T-helper 1 cell treated with Interleukin-12 subunit alpha and Interleukin-12 subunit beta and Interleukin-4 antibody, amounts not matched to agents 30 μg/mL and 1 μg/mL, for 36 hours (primary cell): ENCODE data around the gene ARPC5L.

Experiments used
- H3K27ac Mint-ChIP-seq: one replicate; pipeline ENCODE4 v1.8.0; 2021; ENCODE audit warnings: mild to moderate bottlenecking, mixed read lengths
- H3K27me3 Mint-ChIP-seq: one replicate; pipeline ENCODE4 v1.8.0; 2021; ENCODE audit warnings: low read depth, mixed read lengths
- H3K36me3 Mint-ChIP-seq: one replicate; pipeline ENCODE4 v1.8.0; 2021; ENCODE audit warnings: low read depth, mixed read lengths
- H3K4me1 Mint-ChIP-seq: one replicate; pipeline ENCODE4 v1.8.0; 2021; ENCODE audit warnings: low read depth, mixed read lengths
- H3K4me3 Mint-ChIP-seq: one replicate; pipeline ENCODE4 v1.8.0; 2021; ENCODE audit warnings: mild to moderate bottlenecking, moderate library complexity, mixed read lengths
- H3K9me3 Mint-ChIP-seq: one replicate; pipeline ENCODE4 v1.8.0; 2021; ENCODE audit warnings: mixed read lengths

Gene ARPC5L

GRCh38 chr9:124852829-124853531 lies 8.9 kb upstream of the ARPC5L start, which contains the start of gene WDR38:
TSS of gene WDR38 (plus strand) at chr9:124853460. CDS start at chr9:124853532, 72 bp downstream.
- Mint-ChIP-seq H3K4me3 (peak within 1 kb of the TSS; percentile 54), H3K36me3 (peaks cover 3% of the 10 kb centered on the region), H3K27me3 (peaks cover 3% of the 10 kb centered on the region), H3K9me3 (no peaks in the 10 kb centered on the region), H3K27ac (no peak within 1 kb of the TSS), H3K4me1 (peaks cover 7% of the 10 kb centered on the region)

DNA sequence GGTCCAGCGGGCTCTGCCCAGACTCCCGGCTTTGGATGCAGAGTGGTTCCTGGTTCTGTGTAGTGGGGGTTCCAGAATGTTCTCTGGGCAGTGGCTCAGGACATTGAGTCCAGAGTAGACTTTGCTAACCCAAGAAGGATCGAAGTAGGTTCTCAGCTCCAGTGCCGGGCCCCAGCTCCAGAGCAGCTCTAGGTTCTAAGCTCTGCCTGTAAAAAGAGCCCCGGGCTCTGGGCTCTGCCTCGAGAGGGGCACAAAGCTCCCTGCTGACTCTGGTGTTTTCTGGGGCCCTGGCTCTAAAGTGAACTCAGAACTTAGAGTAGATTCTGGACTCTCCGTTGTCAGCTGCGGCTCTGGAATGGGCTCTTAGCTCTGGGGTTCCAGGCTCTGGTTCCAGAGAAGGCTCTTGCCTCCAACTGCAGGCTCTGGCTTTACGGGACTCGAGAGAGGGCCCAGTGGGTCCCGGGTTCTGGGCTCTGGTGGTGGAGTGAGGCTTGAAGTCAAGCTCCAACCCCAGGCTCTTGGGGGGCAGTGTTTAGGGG lies 8.3 kb upstream of the ARPC5L start:
- no peak overlapping the region for H3K27ac Mint-ChIP-seq
- H3K36me3 Mint-ChIP-seq: peaks cover 7% of the 10 kb centered on the region
- peaks cover 7% of the 10 kb centered on the region for H3K4me1 Mint-ChIP-seq

DNA sequence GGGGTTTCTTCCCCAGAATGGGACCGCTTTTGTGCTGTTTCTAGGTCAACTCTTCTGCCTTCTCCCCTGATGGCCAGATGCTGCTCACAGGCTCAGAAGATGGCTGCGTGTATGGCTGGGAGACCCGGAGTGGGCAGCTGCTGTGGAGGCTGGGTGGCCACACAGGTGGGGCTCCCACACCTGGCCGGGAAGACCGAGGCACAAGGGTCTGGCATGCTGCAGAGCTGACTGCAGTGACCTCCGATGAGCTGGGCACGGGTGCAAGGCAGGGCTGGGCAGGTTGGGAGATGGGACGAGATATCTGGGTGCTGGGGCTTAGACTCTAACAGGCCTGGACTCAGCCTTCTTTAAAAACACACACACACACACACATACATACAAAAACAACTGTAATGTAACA lies 7.8 kb upstream of the ARPC5L start:
- Mint-ChIP-seq H3K27ac (no peak overlapping the region), H3K4me1 (peaks cover 7% of the 10 kb centered on the region), H3K9me3 (no peaks in the 10 kb centered on the region), H3K27me3 (peaks cover 3% of the 10 kb centered on the region), H3K4me3 (no peak overlapping the region), H3K36me3 (peaks cover 7% of the 10 kb centered on the region)

More for the DNA sequence above, 8.3 kb upstream of the ARPC5L start:
- peaks cover 3% of the 10 kb centered on the region for H3K27me3 Mint-ChIP-seq
- H3K4me3 Mint-ChIP-seq: peak overlapping the region; percentile 54
- H3K9me3 Mint-ChIP-seq: no peaks in the 10 kb centered on the region

DNA sequence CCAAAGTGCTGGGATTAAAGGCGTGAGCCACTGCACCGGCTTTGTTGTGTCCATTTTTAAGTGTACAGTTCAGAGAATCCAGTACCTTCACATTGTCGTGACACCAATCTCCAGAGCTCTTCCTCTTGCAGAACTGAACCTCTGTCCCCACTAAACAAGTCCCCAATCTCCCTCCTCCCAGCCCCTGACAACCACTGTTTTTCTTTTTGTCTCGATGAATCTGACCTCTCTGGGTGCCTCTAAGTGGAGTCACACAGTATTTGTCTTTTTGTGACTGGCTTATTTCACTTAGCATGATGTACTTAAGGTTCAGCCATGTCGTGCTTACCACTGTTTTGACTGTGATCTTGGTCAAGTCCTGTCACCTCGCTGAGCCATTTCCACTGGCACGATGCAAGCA lies 7.1 kb upstream of the ARPC5L start:
- Mint-ChIP-seq H3K27ac (peak overlapping the region; percentile 69), H3K27me3 (peaks cover 3% of the 10 kb centered on the region), H3K36me3 (peaks cover 12% of the 10 kb centered on the region), H3K9me3 (no peaks in the 10 kb centered on the region), H3K4me1 (peaks cover 13% of the 10 kb centered on the region), H3K4me3 (peak overlapping the region; percentile 26)

DNA sequence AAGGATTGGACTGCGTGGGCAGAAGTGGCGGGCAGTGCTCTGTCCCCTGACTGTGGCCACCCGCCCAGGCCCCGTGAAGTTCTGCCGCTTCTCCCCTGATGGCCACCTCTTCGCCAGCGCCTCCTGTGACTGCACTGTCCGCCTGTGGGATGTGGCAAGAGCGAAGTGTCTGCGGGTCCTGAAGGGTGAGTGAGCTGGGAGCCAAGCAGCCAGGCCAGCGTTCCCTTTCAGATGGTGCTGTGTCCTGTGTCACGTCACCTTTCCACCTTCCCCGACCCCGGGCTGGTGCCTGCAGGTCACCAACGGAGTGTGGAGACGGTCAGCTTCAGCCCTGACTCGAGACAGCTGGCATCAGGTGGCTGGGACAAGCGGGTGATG lies 6.4 kb upstream of the ARPC5L start:
- H3K27me3 Mint-ChIP-seq: no peaks in the 10 kb centered on the region
- peaks cover 20% of the 10 kb centered on the region for H3K36me3 Mint-ChIP-seq
- no peak overlapping the region for H3K4me3 Mint-ChIP-seq
- H3K9me3 Mint-ChIP-seq: no peaks in the 10 kb centered on the region
- H3K27ac Mint-ChIP-seq: no peak overlapping the region
- peaks cover 20% of the 10 kb centered on the region for H3K4me1 Mint-ChIP-seq

GRCh38 chr9:124855944-124856765 lies 5.8 kb upstream of the ARPC5L start:
- H3K36me3 Mint-ChIP-seq: peaks cover 22% of the 10 kb centered on the region
- H3K4me3 Mint-ChIP-seq: no peak overlapping the region
- no peaks in the 10 kb centered on the region for H3K27me3 Mint-ChIP-seq
- no peak overlapping the region for H3K27ac Mint-ChIP-seq
- no peaks in the 10 kb centered on the region for H3K9me3 Mint-ChIP-seq
- H3K4me1 Mint-ChIP-seq: peaks cover 20% of the 10 kb centered on the region

- Mint-ChIP-seq H3K27ac (no peak overlapping the region), H3K4me1 (peaks cover 20% of the 10 kb centered on the region), H3K9me3 (no peaks in the 10 kb centered on the region), H3K4me3 (no peak overlapping the region), H3K27me3 (no peaks in the 10 kb centered on the region), H3K36me3 (peaks cover 25% of the 10 kb centered on the region)
Measured at GRCh38 chr9:124857533-124858162, 4.3 kb upstream of the ARPC5L start.

GRCh38 chr9:124858330-124859046 lies 3.4 kb upstream of the ARPC5L start:
- H3K4me1 Mint-ChIP-seq: peaks cover 20% of the 10 kb centered on the region
- H3K9me3 Mint-ChIP-seq: no peaks in the 10 kb centered on the region
- no peaks in the 10 kb centered on the region for H3K27me3 Mint-ChIP-seq
- H3K36me3 Mint-ChIP-seq: peaks cover 25% of the 10 kb centered on the region
- no peak overlapping the region for H3K27ac Mint-ChIP-seq
- H3K4me3 Mint-ChIP-seq: no peak overlapping the region

- Mint-ChIP-seq H3K9me3 (no peaks in the 10 kb centered on the region), H3K4me3 (peak overlapping the region; percentile 85), H3K27ac (peak overlapping the region; percentile 82), H3K27me3 (no peaks in the 10 kb centered on the region), H3K4me1 (peaks cover 22% of the 10 kb centered on the region), H3K36me3 (peaks cover 25% of the 10 kb centered on the region)
Measured at GRCh38 chr9:124859803-124860581, 1.9 kb upstream of the ARPC5L start.

- peaks cover 25% of the 10 kb centered on the region for H3K36me3 Mint-ChIP-seq
- H3K27ac Mint-ChIP-seq: peak overlapping the region; percentile 86
- peak overlapping the region; percentile 85 for H3K4me3 Mint-ChIP-seq
- no peaks in the 10 kb centered on the region for H3K9me3 Mint-ChIP-seq
- H3K27me3 Mint-ChIP-seq: no peaks in the 10 kb centered on the region
- peaks cover 22% of the 10 kb centered on the region for H3K4me1 Mint-ChIP-seq
Measured at GRCh38 chr9:124860582-124861341, 1.2 kb upstream of the ARPC5L start.

DNA sequence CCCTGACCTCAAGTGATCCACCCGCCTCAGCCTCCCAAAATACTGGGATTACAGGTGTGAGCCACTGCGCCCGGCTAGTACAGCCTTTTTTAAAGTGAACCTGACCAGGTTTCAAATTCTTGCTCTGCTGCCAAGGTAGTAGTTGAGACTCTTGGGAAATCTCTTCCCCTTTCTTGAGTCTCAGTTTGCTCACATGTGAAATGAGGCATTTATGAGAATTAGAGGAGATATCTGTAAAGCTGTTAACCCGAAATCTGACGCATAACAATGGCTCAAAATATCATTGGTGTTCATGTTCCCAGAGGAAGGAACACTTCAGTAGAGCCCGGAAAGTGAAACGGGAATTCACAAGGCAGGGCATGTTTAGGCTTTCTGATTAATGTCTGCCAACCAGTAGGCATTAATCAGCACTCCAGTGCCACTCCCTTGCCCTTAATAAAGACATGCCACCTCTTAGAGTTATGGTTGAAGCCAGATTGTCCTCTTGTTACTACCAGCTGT lies 1.5 kb downstream of the ARPC5L start:
- peaks cover 27% of the 10 kb centered on the region for H3K4me1 Mint-ChIP-seq
- no peaks in the 10 kb centered on the region for H3K27me3 Mint-ChIP-seq
- H3K9me3 Mint-ChIP-seq: no peaks in the 10 kb centered on the region
- H3K27ac Mint-ChIP-seq: peak overlapping the region; percentile 57
- peak overlapping the region; percentile 16 for H3K4me3 Mint-ChIP-seq
- peaks cover 21% of the 10 kb centered on the region for H3K36me3 Mint-ChIP-seq

DNA sequence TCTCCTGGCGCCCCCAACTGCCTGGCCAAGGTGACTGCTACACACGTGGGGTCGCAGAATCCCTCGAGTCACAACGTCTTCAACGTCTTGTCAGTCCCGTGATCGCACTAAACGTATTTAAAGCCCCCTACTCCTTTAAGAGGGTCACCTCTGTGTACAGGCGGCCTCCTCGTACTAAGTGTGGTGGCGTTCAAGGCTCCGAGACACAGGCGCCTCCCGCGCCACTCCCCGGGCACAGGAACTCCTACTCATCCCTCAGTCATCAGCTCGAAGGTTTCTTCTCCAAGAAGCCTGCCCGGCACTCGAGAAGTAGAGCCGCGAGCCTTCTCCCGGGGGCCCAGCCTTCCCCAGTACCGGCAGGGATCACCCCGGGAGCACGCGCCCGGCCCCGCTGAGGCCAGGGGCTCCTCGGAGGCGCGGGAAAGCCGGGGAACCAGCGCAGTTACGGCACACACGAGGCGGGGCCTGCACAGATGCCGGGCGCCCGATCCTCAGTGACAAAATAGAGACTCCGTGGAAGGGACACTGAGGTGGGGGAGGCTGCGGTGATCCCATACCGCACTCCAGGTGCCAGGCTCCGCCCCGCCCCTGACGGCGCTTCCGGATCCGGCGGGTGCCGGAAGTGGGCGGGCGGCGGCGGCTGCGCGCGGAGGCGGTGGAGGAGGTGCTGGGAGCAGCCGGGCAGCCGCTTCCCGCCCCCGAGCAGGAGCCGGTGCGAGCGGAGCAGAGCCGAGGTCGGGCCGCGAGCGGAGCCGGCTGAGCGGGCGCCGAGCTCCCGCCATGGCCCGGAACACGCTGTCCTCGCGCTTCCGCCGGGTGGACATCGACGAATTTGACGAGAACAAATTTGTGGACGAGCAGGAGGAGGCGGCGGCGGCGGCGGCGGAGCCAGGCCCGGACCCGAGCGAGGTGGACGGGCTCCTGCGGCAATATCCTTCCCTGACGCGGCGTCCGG lies 6.9 kb downstream of the ARPC5L start:
- Mint-ChIP-seq H3K36me3 (peaks cover 31% of the 10 kb centered on the region), H3K4me3 (peak overlapping the region; percentile 97), H3K9me3 (no peaks in the 10 kb centered on the region), H3K27ac (peak overlapping the region; percentile 98), H3K4me1 (peaks cover 41% of the 10 kb centered on the region), H3K27me3 (no peaks in the 10 kb centered on the region)
